HG02840 (cell line): ENCODE results near the gene SH3RF1.

Source experiments
- ATAC-seq: cut with Tn5 transposase; IDR thresholded peaks from one replicate; pipeline ENCODE4 v1.9.1; 2021; ENCODE audit warnings: mild to moderate bottlenecking, moderate library complexity, moderate number of reproducible peaks; ENCODE audit not compliant: unreplicated experiment, low FRiP score

SH3RF1 gene

DNA sequence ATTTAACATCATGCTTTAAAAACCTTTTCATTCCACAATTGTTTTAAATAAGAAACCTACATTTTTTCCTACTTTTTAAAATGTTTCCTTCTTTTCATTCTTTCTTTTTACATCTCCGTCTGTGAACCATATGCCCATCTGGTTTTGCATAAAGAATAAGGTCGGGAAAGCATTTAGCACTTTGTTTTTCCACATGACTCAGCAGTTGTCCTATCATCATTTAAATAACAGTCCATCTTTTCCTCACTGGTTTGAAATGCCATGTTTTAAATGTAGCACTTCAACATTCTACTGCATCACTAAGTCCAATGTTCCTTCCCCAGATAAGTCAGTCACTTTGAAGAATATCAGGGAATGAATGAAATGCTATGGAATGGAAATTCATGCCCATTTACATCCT lies 128.4 kb downstream of the SH3RF1 start:
- ATAC-seq: no peak

DNA sequence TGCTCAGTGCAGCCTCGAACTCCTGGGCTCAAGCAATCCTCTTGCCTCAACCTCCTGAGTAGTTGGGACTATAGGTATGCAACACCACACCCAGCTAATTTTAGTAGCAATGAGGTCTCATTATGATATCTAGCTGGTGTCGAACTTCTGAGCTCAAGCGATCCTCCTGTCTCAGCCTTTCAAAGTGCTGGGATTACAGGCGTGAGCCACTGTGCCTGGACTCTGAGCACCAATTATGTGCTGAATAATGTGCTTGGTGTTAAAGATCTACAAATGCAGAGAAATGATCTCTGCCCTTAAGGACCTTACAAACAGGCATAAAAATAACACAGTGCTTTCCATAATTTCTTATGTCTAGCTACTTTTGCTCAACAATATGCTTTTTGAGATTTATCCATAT lies 131.7 kb downstream of the SH3RF1 start:
- ATAC-seq: no peak

DNA sequence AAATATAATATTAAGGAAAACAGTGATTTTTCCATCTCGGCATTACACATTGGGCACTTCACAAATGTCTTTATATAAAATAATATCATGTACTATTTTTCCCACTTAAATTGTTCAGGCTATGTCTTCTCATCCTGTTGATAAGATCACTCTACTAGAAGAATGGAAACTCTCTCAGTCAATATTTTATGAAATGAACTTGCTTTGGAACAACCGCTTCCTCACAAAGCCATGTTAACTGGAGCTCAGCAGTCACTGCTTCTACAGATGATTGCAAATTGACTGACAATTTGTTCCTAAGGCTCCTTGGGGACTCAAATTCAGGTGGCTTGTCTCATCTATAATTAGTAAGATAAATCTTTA lies 133.2 kb downstream of the SH3RF1 start:
- no peak for ATAC-seq

DNA sequence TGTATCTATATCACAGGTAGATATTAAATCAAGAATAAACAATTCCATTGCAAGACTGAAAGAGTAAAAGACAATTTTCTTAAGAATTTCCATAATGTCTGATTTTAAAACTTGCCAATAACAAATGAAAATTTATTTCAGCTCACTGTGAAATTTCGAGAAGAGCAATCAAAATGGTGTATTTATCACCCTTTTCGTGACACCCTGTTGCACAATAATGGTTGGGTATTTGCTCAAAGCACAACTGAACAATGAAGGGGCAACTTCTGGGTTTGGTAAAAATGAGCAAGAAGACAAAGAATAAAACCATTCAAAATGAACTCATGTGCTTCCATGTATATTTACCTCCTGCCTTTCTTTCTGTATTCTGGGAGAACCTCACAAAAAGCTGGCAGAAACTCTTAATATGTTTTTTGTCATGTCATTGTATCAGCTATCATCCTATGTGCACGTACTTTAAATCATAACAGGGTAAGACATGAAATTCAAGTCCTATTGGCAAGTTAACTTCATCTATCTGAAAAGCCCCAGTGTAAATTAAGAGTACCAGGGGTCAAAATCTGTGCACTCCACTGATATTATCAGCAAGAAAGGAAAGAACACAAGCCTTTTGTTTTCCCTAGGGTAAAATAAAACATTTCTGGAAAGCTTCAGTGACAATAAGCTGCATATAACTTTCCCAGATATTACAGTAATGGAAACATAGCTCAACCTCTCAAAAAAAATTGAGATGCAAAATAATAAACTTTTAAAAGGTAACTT lies 133.8 kb downstream of the SH3RF1 start:
- no peak for ATAC-seq

DNA sequence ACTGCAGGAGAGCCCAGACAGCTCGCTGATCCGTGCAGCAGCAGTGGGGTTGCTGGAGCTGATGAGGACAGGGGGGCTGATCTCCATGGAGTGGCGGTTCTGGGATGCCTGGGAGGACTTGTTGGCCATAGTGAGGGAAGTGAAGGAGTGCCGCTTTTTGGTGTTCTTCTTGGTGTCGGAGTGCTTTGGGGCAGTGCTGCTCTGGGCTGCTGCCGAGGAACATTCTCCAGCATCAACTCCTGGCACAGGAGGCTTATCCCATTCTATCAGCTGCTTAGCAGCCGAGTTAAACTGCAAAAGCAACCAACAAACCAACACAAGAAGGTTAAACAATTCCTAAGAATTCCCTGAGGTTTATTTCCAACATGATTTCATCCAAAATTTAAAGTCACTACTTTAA lies 134.4 kb downstream of the SH3RF1 start:
- ATAC-seq: no peak

DNA sequence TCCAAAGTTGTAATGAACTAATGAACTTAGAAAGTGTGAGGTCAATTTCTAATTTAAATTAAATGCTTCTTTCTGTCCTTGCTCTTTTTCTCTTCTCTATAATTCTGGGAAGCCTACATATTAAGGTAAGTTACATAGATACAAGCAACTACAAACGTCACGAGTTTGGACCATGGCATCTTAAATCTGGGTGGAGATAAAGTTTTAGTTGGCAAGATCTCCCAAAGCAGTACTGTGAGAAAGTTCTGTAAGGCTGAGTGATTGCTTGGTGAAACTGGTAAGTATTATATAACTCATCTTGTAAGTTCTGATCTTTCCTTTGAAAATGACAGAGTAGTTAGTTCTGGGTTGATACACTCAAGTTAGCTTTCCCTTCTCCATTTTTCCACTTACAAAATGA lies 135.0 kb downstream of the SH3RF1 start:
- ATAC-seq: no peak

DNA sequence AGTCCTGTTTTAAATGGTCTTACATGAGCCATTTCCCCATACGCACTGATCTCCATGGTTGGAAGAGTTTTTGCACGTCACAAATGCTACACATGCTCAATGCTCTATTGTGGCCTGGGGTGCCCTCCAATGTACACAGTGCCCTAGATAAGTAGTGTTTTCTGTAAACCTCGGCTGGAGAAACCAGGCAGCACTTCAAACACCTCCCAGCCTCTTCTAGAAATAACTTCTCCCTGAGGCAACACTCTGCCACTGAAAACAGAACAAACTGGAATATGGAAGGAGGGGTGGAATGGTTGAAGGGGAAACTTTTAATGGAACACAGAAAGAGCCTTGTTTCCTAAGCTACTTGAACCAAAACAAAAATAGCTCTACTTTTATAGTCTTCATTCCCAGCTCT lies 136.8 kb downstream of the SH3RF1 start:
- ATAC-seq: no peak

DNA sequence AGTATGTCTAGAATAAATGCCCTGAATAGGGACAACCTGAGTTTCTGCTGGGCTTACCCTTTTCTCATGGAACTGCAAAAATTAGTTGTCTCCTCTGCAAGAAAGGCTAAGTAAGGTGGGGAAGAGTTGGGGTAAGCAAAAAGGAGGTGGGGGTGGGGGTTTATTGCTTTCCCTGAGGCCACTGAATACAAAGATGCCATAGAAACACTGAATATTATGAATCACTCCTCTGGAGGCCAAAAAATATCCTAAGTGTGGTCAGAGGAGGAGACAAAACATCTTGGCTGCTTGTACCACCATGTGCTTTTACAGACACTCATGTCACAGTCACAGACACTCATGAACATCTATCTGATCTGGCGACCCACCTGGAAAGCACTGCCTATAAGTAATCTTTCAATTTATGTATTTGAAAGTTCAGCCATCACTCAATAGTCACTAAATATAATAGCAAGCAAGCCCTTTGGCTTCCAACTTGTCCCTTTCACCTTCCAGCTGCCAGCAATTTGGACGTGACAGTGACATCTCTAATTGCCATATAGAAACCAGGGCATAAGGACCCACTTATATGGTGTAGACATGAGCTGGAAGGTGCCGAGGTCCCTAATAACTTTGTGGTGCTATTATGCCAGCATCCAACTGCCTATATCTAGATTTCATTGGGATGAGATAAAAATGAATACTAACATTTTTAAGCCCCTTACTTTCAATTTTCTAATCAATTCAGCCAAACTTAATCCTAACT lies 138.0 kb downstream of the SH3RF1 start:
- ATAC-seq: no peak

DNA sequence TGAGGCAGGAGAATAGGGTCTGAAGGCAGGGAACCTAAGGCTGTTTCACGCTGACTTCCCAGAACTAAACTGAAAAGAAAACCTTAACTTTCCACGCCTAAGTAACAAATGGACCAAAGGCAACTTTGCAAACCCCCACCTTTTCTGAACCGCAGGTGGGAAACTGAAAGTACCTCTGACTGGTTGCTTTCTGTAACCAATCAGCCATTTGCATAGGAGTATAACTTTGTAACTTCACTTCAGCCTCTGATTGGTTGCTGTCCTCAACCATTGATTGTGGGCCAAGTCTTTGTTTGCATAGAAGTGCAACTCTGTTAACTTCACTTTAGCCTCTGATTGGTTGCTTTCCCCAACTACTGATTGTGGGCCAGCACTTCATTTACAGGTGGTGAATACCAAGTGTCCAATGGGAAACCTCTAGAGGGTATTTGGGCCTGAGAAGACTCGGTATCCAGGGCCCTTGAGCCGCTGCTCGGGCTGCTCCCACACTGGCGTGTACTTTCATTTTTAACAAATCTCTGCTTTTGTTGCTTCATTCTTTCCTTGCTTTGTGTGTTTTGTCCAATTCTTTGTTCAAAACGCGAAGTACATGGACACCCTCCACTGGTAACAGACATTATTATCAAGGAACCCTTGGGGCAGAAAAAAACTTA lies 139.1 kb downstream of the SH3RF1 start:
- no peak for ATAC-seq

DNA sequence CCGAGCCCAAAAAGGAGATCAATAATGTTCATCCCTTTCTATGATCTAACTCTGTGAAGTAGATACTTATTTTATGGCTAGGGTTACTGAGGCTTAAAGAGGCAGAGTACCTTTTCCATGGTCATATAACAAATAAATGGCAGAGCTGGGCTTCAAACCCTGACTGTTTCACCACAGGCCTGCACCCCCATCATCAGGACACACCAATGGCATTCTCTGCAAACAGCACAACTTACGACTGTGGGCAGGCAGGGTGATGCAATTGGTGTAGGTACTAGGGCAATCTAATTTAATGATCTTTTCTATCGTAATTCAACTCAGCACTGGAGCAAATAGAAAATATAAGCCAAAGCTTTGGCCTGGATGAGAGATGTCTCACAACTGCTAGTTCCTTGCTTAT lies 141.9 kb downstream of the SH3RF1 start:
- no peak for ATAC-seq

DNA sequence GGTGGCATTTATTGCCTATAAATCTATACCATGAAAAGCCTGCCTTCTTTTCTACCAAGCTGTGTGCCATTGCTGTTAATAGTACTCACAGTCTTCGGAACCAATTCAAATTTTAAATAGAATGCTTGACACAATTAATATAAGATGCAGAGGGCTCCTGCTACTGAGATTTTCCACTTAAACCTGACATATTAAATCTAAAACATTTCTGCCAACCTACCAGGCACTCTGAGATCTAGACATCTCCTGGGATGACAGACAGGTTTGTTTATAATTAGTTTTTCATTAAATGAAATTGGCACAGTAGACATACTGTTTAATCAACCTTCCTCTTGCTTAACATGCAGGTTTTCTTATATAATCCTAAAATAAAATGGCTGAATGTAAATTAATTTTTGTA lies 143.4 kb downstream of the SH3RF1 start:
- ATAC-seq: no peak

DNA sequence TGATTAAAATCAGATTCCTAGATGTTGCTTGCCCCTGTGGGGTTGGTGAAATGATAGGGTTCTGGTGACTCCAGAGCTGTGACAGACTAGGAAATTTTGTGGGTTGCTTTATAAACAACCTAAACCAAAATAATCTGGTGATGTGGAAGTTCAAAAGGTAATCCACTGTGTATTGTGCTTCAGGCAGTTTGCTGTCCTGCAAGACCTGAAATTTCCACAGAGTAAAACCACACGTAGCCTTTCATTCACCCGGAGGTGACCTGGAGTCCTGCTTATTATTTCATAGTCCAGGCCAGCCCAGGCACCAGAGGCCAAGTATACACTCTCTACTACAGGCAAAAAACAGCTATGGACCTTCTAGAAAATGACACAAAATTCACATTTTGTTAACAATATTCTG lies 146.1 kb downstream of the SH3RF1 start:
- ATAC-seq: no peak

DNA sequence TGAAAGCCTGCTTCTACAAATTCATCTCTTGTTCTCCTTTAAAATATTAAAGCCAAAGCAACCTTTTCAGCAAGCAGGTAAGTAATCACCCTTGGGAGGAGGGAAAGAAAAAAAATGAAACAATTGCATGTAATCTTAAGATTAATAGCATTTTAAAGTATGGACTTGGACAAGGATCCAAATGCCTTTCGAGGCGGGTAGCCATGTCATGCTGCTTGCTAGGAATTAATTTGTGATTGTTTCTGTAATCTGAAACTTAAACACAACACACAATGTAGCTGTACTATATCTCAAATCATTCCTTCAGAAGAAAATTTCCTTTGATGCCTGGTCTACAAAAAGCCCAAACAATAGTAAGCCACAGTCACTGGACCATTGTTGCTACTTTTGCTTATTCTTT lies 148.3 kb downstream of the SH3RF1 start:
- ATAC-seq: no peak

DNA sequence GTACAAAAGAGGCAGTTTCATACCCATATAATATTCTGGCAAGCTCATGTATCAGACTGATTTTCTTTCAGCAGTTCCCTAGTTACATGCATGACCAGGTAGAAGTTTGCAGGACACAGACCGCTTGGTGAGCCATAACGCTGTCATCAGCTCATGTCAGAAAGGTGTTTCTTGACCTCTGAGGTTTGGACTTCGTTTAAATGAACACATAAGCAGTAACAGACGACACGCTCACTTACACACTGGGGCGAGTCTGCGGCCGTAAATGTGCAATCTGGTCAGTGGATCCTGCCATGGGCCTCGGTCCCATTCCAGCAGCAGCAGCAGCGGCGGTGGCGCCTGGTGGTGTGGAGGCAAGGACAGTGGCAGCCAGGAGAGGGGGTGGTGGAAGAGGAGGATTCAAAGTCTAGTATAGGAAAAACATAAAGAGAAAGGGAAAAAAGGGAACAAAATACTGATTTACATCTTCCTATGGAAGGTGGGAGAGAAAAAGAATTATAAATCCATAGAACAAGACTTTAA lies 148.8 kb downstream of the SH3RF1 start:
- no peak for ATAC-seq

DNA sequence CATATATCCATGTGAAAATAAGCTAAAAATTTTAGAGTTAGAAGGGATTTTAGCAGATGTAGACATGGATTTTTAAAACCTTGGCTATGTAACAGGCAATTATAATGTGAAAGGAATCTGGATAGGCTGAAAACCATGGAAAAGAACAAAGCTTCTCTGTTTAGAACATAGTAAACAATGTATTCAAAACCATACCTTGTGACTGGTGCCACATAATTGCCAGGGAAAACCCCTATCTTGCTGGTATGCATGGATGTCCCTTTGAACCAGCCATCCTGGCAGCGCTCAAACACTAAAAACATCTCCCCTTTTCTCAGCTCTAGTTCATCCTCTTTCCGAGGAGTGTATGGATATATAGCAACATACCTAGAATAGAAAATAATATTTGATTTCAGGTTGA lies 150.1 kb downstream of the SH3RF1 start:
- no peak for ATAC-seq

DNA sequence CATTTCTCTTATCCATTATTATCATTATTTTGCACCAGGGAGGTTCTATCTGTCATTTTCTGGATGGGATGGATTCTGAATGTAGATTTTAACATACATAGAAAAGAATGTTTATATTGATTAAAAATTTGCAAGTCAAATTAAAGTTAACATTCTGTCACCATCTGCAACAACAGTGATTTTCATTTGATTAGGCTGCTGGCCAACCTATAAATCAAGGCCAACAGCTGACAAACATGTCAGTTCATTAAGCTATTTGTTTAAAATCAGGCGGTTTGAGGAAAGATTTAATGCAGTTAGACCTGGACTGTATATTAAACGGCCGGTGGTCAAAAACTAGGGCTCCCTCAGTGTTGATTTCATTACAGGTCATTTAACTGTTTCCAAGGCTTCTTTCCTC lies 151.2 kb downstream of the SH3RF1 start:
- ATAC-seq: no peak

DNA sequence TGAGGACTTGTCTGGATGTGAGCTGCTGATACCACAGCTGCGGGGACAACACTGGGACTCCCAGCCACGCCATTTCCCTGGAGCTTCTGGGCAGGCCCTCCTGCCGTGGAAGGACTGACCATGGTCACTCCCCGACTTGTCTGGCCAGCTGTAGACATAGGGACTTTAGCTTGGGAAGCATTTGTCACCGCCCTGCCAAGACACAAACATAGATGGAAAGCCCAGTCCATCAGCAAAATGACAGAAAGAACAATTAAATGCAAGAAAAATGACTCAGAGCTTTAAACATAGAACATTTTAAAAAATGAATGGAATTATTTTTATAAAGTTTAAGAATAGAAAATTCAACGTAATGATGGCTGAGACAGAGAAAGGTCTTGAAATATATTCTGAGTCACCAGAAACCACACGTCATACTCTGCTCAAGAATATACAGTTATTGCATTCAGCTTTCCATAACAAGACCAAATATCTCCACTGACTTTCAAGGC lies 153.1 kb downstream of the SH3RF1 start:
- ATAC-seq: no peak

DNA sequence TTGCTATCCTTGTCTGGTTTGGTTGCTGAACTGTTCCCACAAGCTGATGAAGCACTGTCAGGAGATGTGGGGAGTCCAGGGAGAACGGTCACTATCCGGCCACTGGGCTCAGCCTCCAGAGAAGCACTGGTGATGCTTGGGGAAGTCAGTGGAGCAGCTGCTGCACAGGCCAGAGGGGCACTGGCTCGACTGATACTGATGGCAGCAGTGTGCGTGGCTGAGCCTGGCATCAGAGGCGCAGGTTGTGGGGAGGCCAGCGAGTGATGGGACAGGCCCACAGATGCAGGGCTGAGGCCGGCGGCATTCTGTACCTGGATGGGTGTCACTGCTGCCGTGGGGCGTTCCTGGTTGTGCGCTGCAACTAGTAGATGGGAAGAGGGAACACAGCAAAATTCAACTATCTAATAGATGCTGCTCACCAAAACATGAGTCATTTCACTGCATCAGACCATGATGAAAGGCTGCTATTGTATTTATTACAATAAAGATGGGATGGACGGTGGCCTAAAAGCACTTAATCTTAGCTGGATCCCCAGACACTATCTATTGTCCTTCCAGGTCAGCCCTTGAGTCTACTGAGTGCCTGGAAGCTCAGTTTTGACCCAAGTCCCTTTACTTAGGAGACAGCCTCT lies 154.4 kb downstream of the SH3RF1 start:
- ATAC-seq: no peak

DNA sequence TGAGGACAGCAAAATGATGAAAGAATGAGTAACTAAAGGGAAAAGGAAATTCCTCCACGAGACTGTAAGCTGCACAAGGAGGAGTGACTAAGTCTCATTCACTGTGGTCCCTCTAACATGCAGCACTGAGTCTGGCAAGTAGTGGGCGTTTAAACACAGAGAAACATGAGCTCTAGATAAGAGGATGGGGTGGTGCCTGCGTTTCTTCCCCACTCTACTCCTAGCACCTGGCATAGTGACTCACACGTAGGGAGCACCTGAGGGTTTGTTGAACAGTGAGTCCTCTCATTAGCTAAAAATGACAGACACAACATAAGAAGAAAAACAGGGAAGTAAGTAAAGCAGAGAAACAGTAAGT lies 154.9 kb downstream of the SH3RF1 start:
- ATAC-seq: no peak

DNA sequence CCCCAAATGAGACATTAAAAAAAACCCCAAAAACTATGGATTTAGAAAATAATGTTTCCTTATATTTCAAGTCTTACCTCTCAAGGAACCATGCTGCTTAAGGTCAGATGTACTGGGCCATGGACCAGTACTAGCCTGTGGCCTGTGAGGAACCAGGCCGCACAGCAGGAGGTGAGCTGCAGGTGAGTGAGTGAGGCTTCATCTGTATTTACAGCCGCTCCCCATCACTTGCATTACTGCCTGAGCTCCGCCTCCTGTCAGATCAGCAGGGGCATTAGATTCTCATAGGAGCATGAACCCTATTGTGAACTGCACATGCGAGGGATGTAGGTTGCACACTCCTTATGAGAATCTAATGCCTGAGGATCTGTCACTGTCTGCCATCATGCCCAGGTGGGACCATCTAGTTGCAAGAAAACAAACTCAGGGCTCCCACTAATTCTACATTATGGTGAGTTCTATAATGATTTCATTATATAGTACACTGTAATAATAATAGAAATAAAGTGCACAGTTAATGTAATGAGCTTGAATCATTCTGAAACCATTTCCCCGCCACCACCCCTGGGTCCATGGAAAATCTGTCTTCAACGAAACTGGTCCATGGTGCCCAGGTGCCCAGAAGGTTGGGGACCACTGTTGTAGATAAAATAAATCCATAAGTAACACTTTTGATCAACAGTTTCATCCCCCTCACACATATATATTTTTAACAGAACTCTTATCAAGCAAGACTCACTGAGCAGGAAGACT lies 155.4 kb downstream of the SH3RF1 start:
- no peak for ATAC-seq
